ENCODE measurements around the gene HHATL. TPM values are rescaled to one million over a fixed set of nuclear protein-coding genes. Genes with fewer than 3 reads are reported as not detected.

Gene HHATL
- total RNA-seq, 1 experiment from 2014 or later = 0.92 TPM

GRCh38 chr3:42698911-42699230 is 3.7 kb downstream of the HHATL start (continued):
- no peak for TF ChIP-seq PREB (CRISPR knock-in tag; IDR thresholded peaks at IDR 0.05; ENCODE audit: borderline replicate concordance)

- peaks cover 8% of the 10 kb centered on the region for H3K4me1 Mint-ChIP-seq
- ChIA-PET CTCF (interaction anchor here (1.1 kb wide), 2 partner anchors 14 to 37 kb away, joined by 3 read pairs; no protein-coding TSS in a partner anchor), POLR2A (no interaction called here)
- ATAC-seq = no peak
- DNase-seq (ENCODE audit: low spot score) = no peak
- no peak overlapping the region for H3K27ac Mint-ChIP-seq
- TF ChIP-seq GRHL2 (CRISPR knock-in tag; IDR thresholded peaks at IDR 0.05; ENCODE audit: insufficient replicate concordance, severe bottlenecking) (no peak), ATF1 (CRISPR knock-in tag; IDR thresholded peaks at IDR 0.05) (no peak), GABPB1 (CRISPR knock-in tag; IDR thresholded peaks at IDR 0.05) (no peak), PRDM15 (CRISPR knock-in tag; IDR thresholded peaks at IDR 0.05) (no peak), E2F1 (CRISPR knock-in tag; IDR thresholded peaks at IDR 0.05) (no peak), NFYB (CRISPR knock-in tag; conservative IDR thresholded peaks at IDR 0.05; ENCODE audit: low read depth) (no peak), ZNF121 (CRISPR knock-in tag; IDR thresholded peaks at IDR 0.05) (no peak), CDX4 (CRISPR knock-in tag; IDR thresholded peaks at IDR 0.05; ENCODE audit: borderline replicate concordance) (no peak), TCF7 (CRISPR knock-in tag; IDR thresholded peaks at IDR 0.05; ENCODE audit: low read depth) (no peak), ELF4 (CRISPR knock-in tag; IDR thresholded peaks at IDR 0.05; ENCODE audit: low read depth) (no peak), RELA (CRISPR knock-in tag; IDR thresholded peaks at IDR 0.05; ENCODE audit: borderline replicate concordance) (no peak), PREB (CRISPR knock-in tag; IDR thresholded peaks at IDR 0.05; ENCODE audit: borderline replicate concordance) (no peak), ZNF416 (CRISPR knock-in tag; IDR thresholded peaks at IDR 0.05) (no peak), OVOL2 (CRISPR knock-in tag; IDR thresholded peaks at IDR 0.05; ENCODE audit: borderline replicate concordance) (no peak), USF2 (CRISPR knock-in tag; IDR thresholded peaks at IDR 0.05) (no peak), JAZF1 (CRISPR knock-in tag; IDR thresholded peaks at IDR 0.05) (no peak), NR1H2 (CRISPR knock-in tag; IDR thresholded peaks at IDR 0.05) (no peak), ZNF671 (CRISPR knock-in tag; IDR thresholded peaks at IDR 0.05) (no peak), MLX (CRISPR knock-in tag; IDR thresholded peaks at IDR 0.05) (no peak), TEAD1 (CRISPR knock-in tag; IDR thresholded peaks at IDR 0.05) (no peak)
- H3K27me3 Mint-ChIP-seq (ENCODE audit: low read depth) = no peaks in the 10 kb centered on the region
- no peaks in the 10 kb centered on the region for H3K9me3 Mint-ChIP-seq
- no peak overlapping the region for H3K4me3 Mint-ChIP-seq
- H3K36me3 Mint-ChIP-seq = no peaks in the 10 kb centered on the region
These were observed 4.2 kb downstream of the HHATL start for GRCh38 chr3:42698216-42698910.
